ENCODE measurements around the gene DRAP1. TPM values are rescaled to one million over a fixed set of nuclear protein-coding genes. Genes with fewer than 3 reads are reported as not detected.
A peak's percentile ranks its signal among the peaks of the same experiment; 100 is the strongest.

DRAP1 gene
- total and polyA plus RNA-seq, 4 donors, result 40.8 to 140 (median 96.1) TPM

GRCh38 chr11:65952052-65952521, 32.9 kb downstream of the DRAP1 start:
- WGBS, 2 donors, result 42 to 76% methylated on average over 6 of the region's 6 CpGs
- H3K9me3 ChIP-seq (ENCODE audit: control insufficient read depth in 4 of 4, insufficient read depth in 3 of 4, low read length in 3 of 4), result peaks cover 0 to 2% (median 0%) of the 10 kb centered on the region in 4 donors
- no peaks in the 10 kb centered on the region for H3K4me1 ChIP-seq (ENCODE audit: control insufficient read depth in 5 of 5, insufficient read depth in 5 of 5, low read length in 5 of 5)
- no peaks in the 10 kb centered on the region for H3K36me3 ChIP-seq (ENCODE audit: control insufficient read depth in 4 of 4, insufficient read depth in 4 of 4, low read length in 4 of 4)
- H3K27me3 ChIP-seq (ENCODE audit: control insufficient read depth in 3 of 3, insufficient read depth in 3 of 3, low read length in 2 of 3), result no peaks in the 10 kb centered on the region
- TF ChIP-seq CTCF (IDR thresholded peaks at IDR 0.05; ENCODE audit: control extremely low read depth, extremely low read depth), result no peak
- H3K27ac ChIP-seq (ENCODE audit: low read depth in 1 of 2, low read length in 1 of 2), result peak overlapping the region in 1 of 2 donors; percentile 22
- peak overlapping the region in 1 of 2 donors; percentile 16 for H3K9ac ChIP-seq (ENCODE audit: insufficient read depth in 1 of 2, low read length in 2 of 2)
- ATAC-seq (ENCODE audit: insufficient read depth, low FRiP score), result no peak
- DNase-seq, result no peak
- H3K4me3 ChIP-seq, result no peak overlapping the region

GRCh38 chr11:65953471-65953870, 34.2 kb downstream of the DRAP1 start:
- DNase-seq (no peak), ATAC-seq (ENCODE audit: insufficient read depth, low FRiP score) (no peak)
- H3K9me3 ChIP-seq (ENCODE audit: control insufficient read depth in 4 of 4, insufficient read depth in 3 of 4, low read length in 3 of 4), result peaks cover 0 to 2% (median 0%) of the 10 kb centered on the region in 4 donors
- no peaks in the 10 kb centered on the region for H3K27me3 ChIP-seq (ENCODE audit: control insufficient read depth in 3 of 3, insufficient read depth in 3 of 3, low read length in 2 of 3)
- 93 to 96% methylated on average over 20 of the region's 20 CpGs for WGBS, 2 donors
- H3K36me3 ChIP-seq (ENCODE audit: control insufficient read depth in 4 of 4, insufficient read depth in 4 of 4, low read length in 4 of 4), result no peaks in the 10 kb centered on the region
- no peak for TF ChIP-seq CTCF (IDR thresholded peaks at IDR 0.05; ENCODE audit: control extremely low read depth, extremely low read depth)
- no peaks in the 10 kb centered on the region for H3K4me1 ChIP-seq (ENCODE audit: control insufficient read depth in 5 of 5, insufficient read depth in 5 of 5, low read length in 5 of 5)
- H3K9ac ChIP-seq (ENCODE audit: insufficient read depth in 1 of 2, low read length in 2 of 2), result no peak overlapping the region
- H3K4me3 ChIP-seq, result no peak overlapping the region
- H3K27ac ChIP-seq (ENCODE audit: low read depth in 1 of 2, low read length in 1 of 2), result no peak overlapping the region

- Histone ChIP-seq H3K27ac (ENCODE audit: low read depth in 1 of 2, low read length in 1 of 2) (no peak overlapping the region), H3K36me3 (ENCODE audit: control insufficient read depth in 4 of 4, insufficient read depth in 4 of 4, low read length in 4 of 4) (no peaks in the 10 kb centered on the region), H3K4me1 (ENCODE audit: control insufficient read depth in 5 of 5, insufficient read depth in 5 of 5, low read length in 5 of 5) (no peaks in the 10 kb centered on the region), H3K4me3 (no peak overlapping the region), H3K9me3 (ENCODE audit: control insufficient read depth in 4 of 4, insufficient read depth in 3 of 4, low read length in 3 of 4) (peaks cover 0 to 2% (median 0%) of the 10 kb centered on the region in 4 donors), H3K9ac (ENCODE audit: insufficient read depth in 1 of 2, low read length in 2 of 2) (no peak overlapping the region), H3K27me3 (ENCODE audit: control insufficient read depth in 3 of 3, insufficient read depth in 3 of 3, low read length in 2 of 3) (no peaks in the 10 kb centered on the region)
- 78 to 80% methylated on average over 8 of the region's 8 CpGs for WGBS, 2 donors
- ATAC-seq (ENCODE audit: insufficient read depth, low FRiP score) (no peak), DNase-seq (no peak)
- TF ChIP-seq CTCF (IDR thresholded peaks at IDR 0.05; ENCODE audit: control extremely low read depth, extremely low read depth), result no peak
Measured at GRCh38 chr11:65954771-65955170, 35.5 kb downstream of the DRAP1 start.

- WGBS, 2 donors, result 65% methylated on average over 4 of the region's 4 CpGs
- no peak overlapping the region for H3K9ac ChIP-seq (ENCODE audit: insufficient read depth in 1 of 2, low read length in 2 of 2)
- H3K36me3 ChIP-seq (ENCODE audit: control insufficient read depth in 4 of 4, insufficient read depth in 4 of 4, low read length in 4 of 4), result peaks cover 0 to 3% (median 0%) of the 10 kb centered on the region in 4 donors
Measured at GRCh38 chr11:65958291-65958690, 39.1 kb downstream of the DRAP1 start.

More at GRCh38 chr11:65958291-65958690, 39.1 kb downstream of the DRAP1 start:
- no peaks in the 10 kb centered on the region for H3K27me3 ChIP-seq (ENCODE audit: control insufficient read depth in 3 of 3, insufficient read depth in 3 of 3, low read length in 2 of 3)
- TF ChIP-seq CTCF (IDR thresholded peaks at IDR 0.05; ENCODE audit: control extremely low read depth, extremely low read depth), result no peak
- no peak overlapping the region for H3K4me3 ChIP-seq
- DNase-seq, result peak in 1 of 3 donors; percentile 42
- H3K9me3 ChIP-seq (ENCODE audit: control insufficient read depth in 4 of 4, insufficient read depth in 3 of 4, low read length in 3 of 4), result peaks cover 0 to 2% (median 0%) of the 10 kb centered on the region in 4 donors
- peaks cover 4 to 12% (median 9%) of the 10 kb centered on the region in 5 donors for H3K4me1 ChIP-seq (ENCODE audit: control insufficient read depth in 5 of 5, insufficient read depth in 5 of 5, low read length in 5 of 5)
- no peak for ATAC-seq (ENCODE audit: insufficient read depth, low FRiP score)
- no peak overlapping the region for H3K27ac ChIP-seq (ENCODE audit: low read depth in 1 of 2, low read length in 1 of 2)
